ENCODE data around the gene GTF2H1.

GTF2H1 gene

DNA sequence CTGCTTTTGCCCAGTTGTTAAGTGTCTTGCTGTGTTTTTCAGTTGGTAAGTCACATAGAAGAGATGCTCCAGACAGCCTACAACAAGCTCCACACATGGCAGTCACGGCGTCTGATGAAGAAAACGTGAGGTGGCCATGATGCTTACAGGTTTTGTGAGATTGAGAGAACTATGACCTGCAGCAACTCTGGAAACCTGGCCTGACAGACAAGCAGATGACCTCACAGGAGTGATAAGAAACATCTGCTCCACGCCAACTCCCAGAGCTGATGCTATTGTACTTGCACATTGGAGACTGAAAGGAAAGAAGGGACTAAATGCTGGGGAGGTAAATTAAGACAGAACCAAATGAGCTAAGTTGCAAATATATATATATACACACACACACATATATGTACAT, 43.4 kb downstream of the GTF2H1 start:
- H3K27ac ChIP-seq, result no peak overlapping the region
- no peak for TF ChIP-seq ZFX (IDR thresholded peaks at IDR 0.05)
- TF ChIP-seq, protein P1, sequence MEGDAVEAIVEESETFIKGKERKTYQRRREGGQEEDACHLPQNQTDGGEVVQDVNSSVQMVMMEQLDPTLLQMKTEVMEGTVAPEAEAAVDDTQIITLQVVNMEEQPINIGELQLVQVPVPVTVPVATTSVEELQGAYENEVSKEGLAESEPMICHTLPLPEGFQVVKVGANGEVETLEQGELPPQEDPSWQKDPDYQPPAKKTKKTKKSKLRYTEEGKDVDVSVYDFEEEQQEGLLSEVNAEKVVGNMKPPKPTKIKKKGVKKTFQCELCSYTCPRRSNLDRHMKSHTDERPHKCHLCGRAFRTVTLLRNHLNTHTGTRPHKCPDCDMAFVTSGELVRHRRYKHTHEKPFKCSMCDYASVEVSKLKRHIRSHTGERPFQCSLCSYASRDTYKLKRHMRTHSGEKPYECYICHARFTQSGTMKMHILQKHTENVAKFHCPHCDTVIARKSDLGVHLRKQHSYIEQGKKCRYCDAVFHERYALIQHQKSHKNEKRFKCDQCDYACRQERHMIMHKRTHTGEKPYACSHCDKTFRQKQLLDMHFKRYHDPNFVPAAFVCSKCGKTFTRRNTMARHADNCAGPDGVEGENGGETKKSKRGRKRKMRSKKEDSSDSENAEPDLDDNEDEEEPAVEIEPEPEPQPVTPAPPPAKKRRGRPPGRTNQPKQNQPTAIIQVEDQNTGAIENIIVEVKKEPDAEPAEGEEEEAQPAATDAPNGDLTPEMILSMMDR (conservative IDR thresholded peaks at IDR 0.05), result no peak

DNA sequence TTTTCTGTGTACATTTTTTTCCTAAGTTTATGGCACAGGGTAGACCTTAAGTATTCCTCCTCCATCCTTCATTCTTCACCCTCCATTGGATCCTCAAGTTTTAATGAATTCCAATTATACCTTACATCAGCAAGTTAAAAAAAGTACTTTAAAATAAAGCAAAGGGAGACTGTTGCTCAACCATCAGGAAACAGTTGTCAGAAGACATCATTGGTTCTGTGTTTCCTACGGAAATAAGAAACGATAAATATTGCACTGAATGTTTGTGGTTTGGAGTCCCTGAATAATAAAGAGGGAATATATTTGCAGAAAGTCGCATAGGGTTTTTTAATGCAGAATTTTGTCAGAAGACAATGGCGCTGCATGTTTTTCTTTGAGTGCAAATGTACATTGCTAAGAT, 43.9 kb downstream of the GTF2H1 start:
- H3K27ac ChIP-seq, result no peak overlapping the region
- TF ChIP-seq ZFX (IDR thresholded peaks at IDR 0.05), result no peak
- TF ChIP-seq, protein P1 (conservative IDR thresholded peaks at IDR 0.05), result no peak

DNA sequence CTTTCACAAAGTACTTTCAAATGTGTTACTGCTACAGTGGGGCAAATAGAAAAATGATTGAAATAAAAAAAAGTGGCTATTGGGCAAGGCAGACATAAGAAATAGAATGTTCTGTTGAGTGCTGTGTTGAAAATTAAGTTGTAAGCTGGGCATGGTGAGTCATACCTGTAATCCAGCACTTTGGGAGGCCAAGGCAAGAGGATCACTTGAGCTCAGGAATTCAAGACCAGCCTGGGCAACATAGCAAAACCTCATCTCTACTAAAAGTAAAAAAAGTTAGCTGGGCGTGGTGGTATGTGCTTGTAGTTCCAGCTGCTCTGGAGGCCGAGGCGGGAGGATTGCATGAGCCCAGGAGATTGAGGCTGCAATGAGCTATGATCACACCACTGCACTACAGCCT, 45.1 kb downstream of the GTF2H1 start:
- no peak for TF ChIP-seq ZFX (IDR thresholded peaks at IDR 0.05)
- TF ChIP-seq, protein P1 (conservative IDR thresholded peaks at IDR 0.05), result no peak
- no peak overlapping the region for H3K27ac ChIP-seq

DNA sequence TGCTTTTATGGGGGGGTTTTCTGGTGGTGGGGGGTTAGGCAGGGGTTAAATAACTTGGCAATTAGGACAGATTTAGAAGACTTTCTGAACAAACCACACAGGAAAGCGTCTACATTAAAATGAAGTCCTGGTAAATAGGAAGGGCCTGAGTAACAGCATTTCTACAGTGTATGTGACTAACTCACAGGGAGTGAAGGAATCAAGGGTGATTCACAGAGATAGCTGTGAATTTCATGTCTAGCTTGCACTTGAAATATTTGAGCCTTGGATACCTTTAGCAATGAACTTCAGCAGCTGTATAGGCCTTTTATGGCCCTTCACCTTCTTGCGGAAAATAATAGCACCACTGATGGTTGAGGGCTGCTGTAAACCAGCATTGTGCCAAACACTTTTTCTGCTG, 45.9 kb downstream of the GTF2H1 start:
- H3K27ac ChIP-seq, result no peak overlapping the region
- TF ChIP-seq, protein P1 (conservative IDR thresholded peaks at IDR 0.05), result no peak
- no peak for TF ChIP-seq ZFX (IDR thresholded peaks at IDR 0.05)

DNA sequence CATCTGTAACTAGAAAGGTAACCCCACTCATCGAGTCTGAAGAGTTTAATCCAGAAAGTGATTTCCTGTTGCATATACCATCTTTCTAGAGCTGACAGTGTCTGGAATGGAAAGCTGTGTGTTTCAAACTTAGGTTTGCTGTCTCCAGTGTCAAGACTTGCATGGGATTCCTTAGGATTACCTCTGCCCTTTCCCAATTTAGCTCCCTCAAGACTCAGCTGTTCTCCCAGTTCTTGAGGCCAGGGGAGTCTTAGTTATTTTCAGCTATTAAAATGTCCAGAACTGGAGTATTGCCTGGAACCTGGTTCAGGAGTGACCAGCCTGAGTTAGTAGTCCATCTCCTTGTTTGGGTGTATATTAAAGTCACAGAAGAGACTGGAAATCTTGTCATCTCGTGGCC, 47.0 kb downstream of the GTF2H1 start:
- no peak overlapping the region for H3K27ac ChIP-seq
- no peak for TF ChIP-seq ZFX (IDR thresholded peaks at IDR 0.05)
- TF ChIP-seq, protein P1 (conservative IDR thresholded peaks at IDR 0.05), result no peak

DNA sequence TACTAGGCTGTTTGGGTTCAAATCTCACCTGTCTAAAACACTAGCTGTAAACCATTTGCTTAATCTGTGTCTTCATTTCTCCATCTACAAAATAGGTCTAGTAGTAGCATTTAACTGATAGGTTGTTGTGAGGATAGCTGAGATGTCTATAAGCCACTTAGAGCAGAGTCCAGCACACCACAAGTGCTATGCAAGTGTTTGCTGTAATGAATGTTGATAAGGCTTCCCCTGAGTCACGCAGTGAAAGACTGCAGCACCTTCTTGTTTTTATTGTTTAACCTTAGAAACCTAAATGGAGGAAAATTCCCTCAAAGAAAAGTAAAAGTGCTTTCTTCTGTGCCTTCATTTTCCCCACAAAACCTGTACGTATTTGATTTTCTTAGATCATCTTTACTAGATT, 48.9 kb downstream of the GTF2H1 start:
- no peak overlapping the region for H3K27ac ChIP-seq
- TF ChIP-seq, protein P1 (conservative IDR thresholded peaks at IDR 0.05), result no peak
- no peak for TF ChIP-seq ZFX (IDR thresholded peaks at IDR 0.05)

DNA sequence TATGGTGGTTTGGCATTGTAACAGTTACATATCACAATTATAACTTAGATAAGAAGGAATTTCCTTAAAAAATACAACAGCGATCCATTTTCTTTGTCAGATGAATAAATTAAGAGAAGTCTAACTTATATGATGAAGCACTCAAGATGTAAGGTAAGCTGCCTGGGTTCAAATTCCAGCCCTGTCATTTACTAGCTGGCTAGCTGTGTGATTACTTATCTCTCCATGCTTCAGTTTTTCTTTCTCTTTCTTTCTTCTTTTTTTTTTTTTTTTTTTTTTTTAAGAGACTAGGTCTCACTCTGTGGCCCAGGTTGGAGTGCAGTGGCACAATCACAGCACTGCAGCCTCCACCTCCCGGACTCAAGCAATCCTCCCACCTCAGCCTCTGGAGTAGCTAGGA, 49.8 kb downstream of the GTF2H1 start:
- TF ChIP-seq, protein P1 (conservative IDR thresholded peaks at IDR 0.05), result no peak
- TF ChIP-seq ZFX (IDR thresholded peaks at IDR 0.05), result no peak
- no peak overlapping the region for H3K27ac ChIP-seq
